ENCODE results near the gene SIAH3.

GRCh38 chr13:45873491-45874325, 22.2 kb upstream of the SIAH3 start:
- TF ChIP-seq CTCF (conservative IDR thresholded peaks at IDR 0.05; ENCODE audit: low read depth, low read length) = no peak
- TF ChIP-seq EZH2 (IDR thresholded peaks at IDR 0.05; ENCODE audit: low read length, unreplicated experiment) = no peak
- no peak for TF ChIP-seq EZH2phosphoT487 (IDR thresholded peaks at IDR 0.05; ENCODE audit: borderline replicate concordance, low read length)

All from PC-3 (cell line).